RCC 7860 (cell line): ENCODE data around the gene NDFIP1.
"Not testable (repeated sequence)": the region's sequence is repeated elsewhere in the genome, so short reads cannot be mapped to it uniquely, and the experiment has no call there.

Source experiments
- DNase-seq: peaks from one replicate; pipeline ENCODE4 v3.0.0-alpha.2; 2015; ENCODE audit warnings: low spot score
- FAIRE-seq: peaks from 2 replicates; lab custom pipeline; 2012; peaks lifted over from hg19 to GRCh38; lab: Jason Lieb, UNC

NDFIP1 gene

DNA sequence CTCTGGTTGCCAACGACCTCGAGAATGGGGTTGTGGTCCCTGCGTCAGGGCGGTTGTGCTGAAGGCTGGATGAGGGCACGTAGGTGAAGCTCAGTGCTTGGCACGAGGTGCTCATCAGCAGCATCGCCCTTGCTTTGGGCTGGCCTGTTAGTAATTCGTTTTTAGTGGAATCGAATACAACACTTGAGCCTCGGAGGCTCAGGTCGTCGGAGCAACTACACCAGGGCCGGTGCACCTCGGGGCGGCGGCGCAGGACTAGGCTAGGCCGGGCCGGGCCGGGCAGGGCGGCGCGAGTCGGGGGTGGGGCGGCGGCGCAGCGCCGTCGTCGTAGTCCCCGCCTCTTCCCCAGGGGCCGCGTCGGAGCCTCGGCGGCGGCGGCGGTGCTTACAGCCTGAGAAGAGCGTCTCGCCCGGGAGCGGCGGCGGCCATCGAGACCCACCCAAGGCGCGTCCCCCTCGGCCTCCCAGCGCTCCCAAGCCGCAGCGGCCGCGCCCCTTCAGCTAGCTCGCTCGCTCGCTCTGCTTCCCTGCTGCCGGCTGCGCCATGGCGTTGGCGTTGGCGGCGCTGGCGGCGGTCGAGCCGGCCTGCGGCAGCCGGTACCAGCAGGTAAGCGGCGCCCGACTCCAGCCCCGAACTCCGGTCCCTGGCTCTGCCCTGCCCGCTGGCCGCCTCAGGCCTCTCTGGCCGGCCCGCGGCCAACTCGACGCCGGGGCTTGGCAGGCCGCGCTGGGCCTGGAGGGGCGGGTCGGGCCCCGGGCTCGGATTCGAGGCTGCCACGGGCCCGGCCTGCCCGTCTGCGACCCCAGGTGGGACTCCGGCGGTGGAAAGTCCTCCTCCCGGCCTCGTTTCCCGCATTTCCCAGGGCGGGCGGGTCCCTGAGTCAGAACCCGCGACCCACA, at the start of gene NDFIP1:
Gene NDFIP1 (plus strand): TSS at position 348 of the 899 bp plus-strand sequence. CDS start 196 bp downstream, at position 544.
- no peak for FAIRE-seq
- peak; percentile 54 for DNase-seq

DNA sequence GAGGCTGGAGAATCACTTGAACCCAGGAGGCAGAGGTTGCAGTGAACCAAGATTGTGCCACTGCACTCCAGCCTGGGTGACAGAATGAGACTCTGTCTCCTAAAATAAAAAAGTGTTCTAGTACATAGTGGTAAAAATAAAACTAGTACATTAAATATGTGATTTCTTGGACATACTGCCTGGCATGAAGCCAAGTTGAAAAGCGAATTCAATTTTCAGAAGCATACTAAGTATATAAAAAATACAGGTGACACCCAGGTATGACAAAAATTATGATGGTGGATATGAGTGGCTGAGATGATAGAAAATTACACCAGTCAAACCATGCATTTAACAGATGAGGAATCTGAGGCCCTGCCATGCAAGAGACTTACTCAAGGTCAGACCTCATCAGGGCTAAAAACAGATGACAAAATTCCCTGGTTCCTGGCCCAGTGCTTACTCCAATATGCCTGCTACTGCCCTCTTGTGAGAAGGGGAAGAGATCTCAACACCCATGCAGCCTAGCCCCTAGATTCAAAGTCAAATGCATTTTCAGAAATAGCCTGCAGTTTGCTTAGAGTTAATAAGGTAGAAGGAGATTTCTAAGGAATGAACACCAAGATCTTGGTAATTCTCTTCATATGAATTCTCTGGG, 49.2 kb upstream of the NDFIP1 start:
- DNase-seq (no peak), FAIRE-seq (no peak)

- no peak for DNase-seq
- FAIRE-seq, result no peak
Measured at GRCh38 chr5:142063376-142063775, 45.2 kb upstream of the NDFIP1 start.

DNA sequence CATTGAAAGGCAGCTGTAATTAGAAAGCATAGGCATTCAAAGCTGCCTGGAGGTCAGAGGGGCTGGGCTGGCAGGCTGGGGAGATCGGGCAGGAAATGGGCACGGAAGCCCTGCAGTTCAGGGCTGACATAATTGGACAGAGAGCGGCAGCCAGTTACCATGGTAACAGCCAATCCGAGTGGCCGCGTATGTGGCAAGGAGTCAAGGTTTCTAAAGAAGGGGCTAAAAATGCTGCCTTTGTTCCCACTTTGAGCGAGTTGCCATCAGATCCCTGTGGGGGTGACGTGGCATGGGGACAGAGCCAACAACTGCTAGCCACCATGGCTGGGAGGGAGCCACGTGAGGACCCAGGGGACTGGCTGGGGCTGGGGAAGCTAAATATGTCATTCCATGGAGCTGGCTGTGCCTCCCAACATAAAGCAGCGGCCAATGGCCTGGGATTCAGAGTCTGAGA, 44.7 kb upstream of the NDFIP1 start:
- FAIRE-seq, result no peak
- no peak for DNase-seq

GRCh38 chr5:142065273-142065672, 43.3 kb upstream of the NDFIP1 start:
- DNase-seq, result no peak

DNA sequence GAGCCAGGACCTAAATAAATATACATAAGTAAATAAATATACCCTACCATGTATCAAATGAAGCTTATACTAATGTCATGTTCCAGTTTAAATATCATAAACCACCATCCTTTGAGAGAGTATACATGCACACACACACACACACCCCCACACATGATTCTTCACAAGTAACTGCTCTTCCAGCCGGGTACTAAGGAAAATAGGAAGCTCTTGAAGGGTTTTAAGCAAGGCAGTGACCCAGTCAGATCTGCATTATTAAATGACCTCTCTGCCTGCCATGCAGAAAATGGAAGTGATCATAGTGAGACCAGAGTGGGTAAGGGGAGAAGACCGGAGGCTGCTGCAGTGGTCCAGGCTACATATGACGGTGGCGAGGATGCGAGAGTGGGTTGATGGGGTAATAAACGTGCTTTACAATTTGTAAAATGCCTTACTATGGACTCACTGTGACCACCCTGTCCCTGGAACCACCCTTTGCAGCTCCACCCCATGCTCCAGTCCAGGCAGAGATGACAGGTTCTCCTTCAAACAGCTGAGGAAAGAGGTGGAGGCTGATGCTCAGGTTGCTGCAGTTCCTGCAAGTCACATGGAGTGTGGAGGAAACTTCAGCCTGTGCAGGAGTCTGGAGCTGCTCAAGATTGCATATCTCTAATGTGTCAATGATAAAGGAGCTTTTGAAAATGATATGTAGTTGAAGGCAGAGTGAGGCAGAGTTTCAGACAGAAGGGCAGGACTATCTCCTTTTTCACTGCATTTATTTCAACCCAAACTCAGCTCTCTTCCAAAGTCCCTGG, 38.8 kb upstream of the NDFIP1 start:
- DNase-seq (no peak), FAIRE-seq (no peak)

More at GRCh38 chr5:142065273-142065672, 43.3 kb upstream of the NDFIP1 start:
- no peak for FAIRE-seq

- DNase-seq, result no peak
- FAIRE-seq, result no peak
Measured at GRCh38 chr5:142070734-142071133, 37.8 kb upstream of the NDFIP1 start.

- DNase-seq, result no peak
- FAIRE-seq, result no peak
Measured at GRCh38 chr5:142072488-142072887, 36.1 kb upstream of the NDFIP1 start.

- DNase-seq (no peak), FAIRE-seq (no peak)
Measured at GRCh38 chr5:142073362-142073988, 35.1 kb upstream of the NDFIP1 start.

- FAIRE-seq, result no peak
Measured at GRCh38 chr5:142074006-142074405, 34.6 kb upstream of the NDFIP1 start.

DNA sequence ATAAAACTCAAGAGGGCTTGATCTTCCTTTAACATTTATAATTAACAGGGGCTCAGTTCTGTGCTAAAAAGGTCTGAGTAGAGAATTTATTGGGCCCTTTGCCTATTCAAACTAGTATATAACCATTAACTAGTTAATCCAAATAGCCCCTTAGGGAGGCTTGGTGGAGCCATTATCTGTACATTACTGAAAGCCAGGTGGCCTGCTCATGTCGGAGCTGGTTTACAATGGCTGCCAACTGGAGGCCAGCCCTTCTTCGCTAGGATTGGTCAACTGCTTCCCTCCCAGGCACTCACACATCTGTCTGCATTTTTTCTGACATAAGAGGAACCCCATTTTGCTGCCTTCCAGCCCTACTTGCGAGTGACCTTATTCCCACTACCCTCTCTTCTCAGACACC, 30.4 kb upstream of the NDFIP1 start:
- DNase-seq (no peak), FAIRE-seq (no peak)

More at GRCh38 chr5:142074006-142074405, 34.6 kb upstream of the NDFIP1 start:
- DNase-seq, result no peak

DNA sequence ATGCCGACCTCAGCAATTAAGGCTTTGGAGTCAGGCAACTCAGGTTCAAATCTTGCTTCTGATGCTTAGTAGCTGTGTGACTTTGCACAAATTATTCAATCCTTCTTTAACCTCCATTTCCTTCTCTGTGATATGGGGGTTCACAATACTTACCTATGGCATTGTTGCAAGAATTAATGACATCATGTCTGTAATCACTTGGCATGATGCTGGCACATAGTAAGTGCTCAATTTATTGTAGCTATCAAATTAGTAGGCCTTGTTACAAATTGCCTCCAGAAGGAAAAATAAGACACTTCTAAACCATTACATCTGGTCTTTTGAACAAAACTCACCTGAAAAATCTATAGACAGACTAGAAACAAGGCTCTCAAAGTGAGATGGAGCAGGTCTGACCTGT, 29.9 kb upstream of the NDFIP1 start:
- DNase-seq, result no peak
- no peak for FAIRE-seq

DNA sequence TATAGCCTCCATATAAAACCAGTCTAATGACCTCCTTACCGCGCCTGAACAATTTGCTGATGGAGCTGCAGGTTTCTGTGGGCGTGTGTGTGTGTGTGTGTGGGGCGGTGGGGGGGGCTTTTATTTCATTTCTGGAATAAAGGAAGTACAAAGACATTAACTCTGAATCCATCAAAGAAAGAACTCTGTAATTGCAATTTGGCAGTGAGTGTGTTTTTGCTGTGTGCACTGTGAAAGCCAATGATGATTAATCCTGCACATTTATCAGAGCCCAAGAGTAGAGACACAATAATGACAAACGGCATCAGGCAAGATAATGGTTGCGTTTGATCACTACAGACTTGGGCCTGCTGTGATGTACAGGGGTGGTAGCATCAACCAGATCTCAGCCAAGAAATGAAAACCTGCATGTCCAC, 29.3 kb upstream of the NDFIP1 start:
- DNase-seq, result no peak
- no peak for FAIRE-seq

DNA sequence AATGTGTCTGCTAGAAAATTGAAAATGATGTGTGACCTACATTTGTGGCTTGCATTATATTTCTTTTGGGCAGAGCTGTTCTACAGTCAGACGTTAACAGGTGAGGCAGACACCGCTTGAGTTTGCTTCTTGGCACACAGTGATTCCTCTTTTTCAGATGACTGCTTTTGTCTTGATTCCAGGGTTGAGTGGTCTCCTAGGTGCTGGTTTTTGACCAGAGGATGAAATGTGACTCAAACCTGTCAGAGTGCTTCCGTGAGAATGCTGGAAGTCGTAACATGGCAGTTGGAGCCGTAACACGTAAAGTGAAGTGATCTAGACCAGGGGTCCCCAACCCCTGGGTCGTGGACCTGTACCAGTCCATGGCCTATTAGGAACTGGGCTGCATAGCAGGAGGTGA, 28.3 kb upstream of the NDFIP1 start:
- no peak for FAIRE-seq

GRCh38 chr5:142082182-142082781, 26.3 kb upstream of the NDFIP1 start:
- DNase-seq, result no peak
- FAIRE-seq, result no peak

More for the DNA sequence above, 28.3 kb upstream of the NDFIP1 start:
- DNase-seq, result no peak

- no peak for FAIRE-seq
- no peak for DNase-seq
Measured at GRCh38 chr5:142086229-142086628, 22.4 kb upstream of the NDFIP1 start.

DNA sequence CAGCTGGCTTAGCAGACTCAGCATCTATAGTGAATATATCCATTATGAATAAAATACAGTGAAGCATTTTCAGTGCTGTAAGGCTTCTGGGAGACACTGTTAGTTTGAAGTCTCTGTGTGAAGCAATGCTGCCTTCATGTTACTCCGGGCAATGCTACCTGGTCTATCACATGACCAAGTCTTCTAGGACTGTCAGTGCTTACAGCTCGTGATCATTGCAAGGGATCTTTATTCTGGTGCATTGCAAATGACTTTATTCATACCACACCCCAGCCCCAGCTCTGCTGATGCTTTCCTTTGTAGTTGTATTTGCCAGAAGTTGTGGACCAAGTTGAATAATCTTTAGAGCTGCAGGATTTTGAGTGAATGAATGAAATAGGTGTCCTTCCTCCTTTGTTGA, 21.9 kb upstream of the NDFIP1 start:
- DNase-seq (no peak), FAIRE-seq (no peak)

GRCh38 chr5:142087920-142088679, 20.5 kb upstream of the NDFIP1 start:
- DNase-seq (no peak), FAIRE-seq (no peak)

GRCh38 chr5:142088855-142089479, 19.6 kb upstream of the NDFIP1 start:
- FAIRE-seq, DNase-seq: not testable (repeated sequence)
